Hepatocyte (in vitro differentiated cells): ENCODE measurements around the gene EIF3A.

Source experiments
- CTCF ChIP-seq: fragments of 200-600 bp; sonication (generic); IDR thresholded peaks from 2 replicates; pipeline ENCODE4 v1.5.1; 2016; ENCODE audit warnings: antibody characterized with exemption, mild to moderate bottlenecking; ENCODE audit not compliant: poor library complexity
- EZH2 ChIP-seq: fragments of 200-600 bp; sonication (generic); IDR thresholded peaks from 2 replicates; pipeline ENCODE4 v1.6.1; 2016; ENCODE audit warnings: antibody characterized with exemption, mild to moderate bottlenecking, borderline replicate concordance

GRCh38 chr10:118990326-118990725, 90.3 kb downstream of the EIF3A start:
- TF ChIP-seq CTCF (no peak), EZH2 (no peak)
